NCI-H1436 (cell line): ENCODE results near the gene PDE9A.
"Not testable (repeated sequence)": the region's sequence is repeated elsewhere in the genome, so short reads cannot be mapped to it uniquely, and the experiment has no call there.

Source experiments
- DNase-seq: peaks from one replicate; lab custom pipeline; 2025; lab: John Stamatoyannopoulos, UW

PDE9A gene

GRCh38 chr21:42708916-42709315 is 55.5 kb downstream of the PDE9A start:
- not testable (repeated sequence) for DNase-seq

- DNase-seq = no peak
Measured at GRCh38 chr21:42711667-42712066, 58.2 kb downstream of the PDE9A start.

- not testable (repeated sequence) for DNase-seq
Measured at GRCh38 chr21:42715427-42715826, 62.0 kb downstream of the PDE9A start.

GRCh38 chr21:42716074-42716473 is 62.7 kb downstream of the PDE9A start:
- DNase-seq = no peak

- DNase-seq = not testable (repeated sequence)
Measured at GRCh38 chr21:42720484-42720883, 67.1 kb downstream of the PDE9A start.

GRCh38 chr21:42721341-42721824 is 68.0 kb downstream of the PDE9A start:
- no peak for DNase-seq

GRCh38 chr21:42722153-42722552 is 68.7 kb downstream of the PDE9A start:
- no peak for DNase-seq

- no peak for DNase-seq
Measured at GRCh38 chr21:42722808-42723473, 69.5 kb downstream of the PDE9A start.

- DNase-seq = no peak
Measured at GRCh38 chr21:42724226-42724920, 71.0 kb downstream of the PDE9A start.

- no peak for DNase-seq
Measured at GRCh38 chr21:42725416-42725930, 72.1 kb downstream of the PDE9A start.

GRCh38 chr21:42731264-42732032 is 78.0 kb downstream of the PDE9A start:
- DNase-seq = no peak

GRCh38 chr21:42732033-42732410 is 78.6 kb downstream of the PDE9A start:
- no peak for DNase-seq

GRCh38 chr21:42733037-42733627 is 79.7 kb downstream of the PDE9A start:
- no peak for DNase-seq

GRCh38 chr21:42733874-42734273 is 80.5 kb downstream of the PDE9A start:
- DNase-seq = no peak

GRCh38 chr21:42734323-42734971 is 81.0 kb downstream of the PDE9A start:
- no peak for DNase-seq

- DNase-seq = no peak
Measured at GRCh38 chr21:42735061-42735460, 81.6 kb downstream of the PDE9A start.

GRCh38 chr21:42735944-42736343 is 82.5 kb downstream of the PDE9A start:
- DNase-seq = no peak

GRCh38 chr21:42736646-42737350 is 83.4 kb downstream of the PDE9A start:
- DNase-seq = no peak

- DNase-seq = no peak
Measured at GRCh38 chr21:42737951-42738590, 84.7 kb downstream of the PDE9A start.
